H54 (cell line): Measurements from ENCODE around the gene AAMP.

Source experiments
- DNase-seq: peaks from one replicate; pipeline ENCODE4 v3.0.0; 2011; ENCODE audit warnings: low spot score, mixed read lengths; ENCODE audit not compliant: insufficient read length
- FAIRE-seq: peaks from 3 replicates; lab custom pipeline; 2011; peaks lifted over from hg19 to GRCh38; lab: Jason Lieb, UNC
- POLR2A ChIP-seq: IDR thresholded peaks from 2 replicates; pipeline ENCODE4 v1.6.1; 2011; ENCODE audit warnings: low read depth, mild to moderate bottlenecking, low read length

Gene AAMP

GRCh38 chr2:218218268-218219185, 51.4 kb downstream of the AAMP start:
- FAIRE-seq (no peak), DNase-seq (no peak)

GRCh38 chr2:218217360-218218267, 52.3 kb downstream of the AAMP start:
- FAIRE-seq (no peak), DNase-seq (peak; percentile 38)

More at GRCh38 chr2:218218268-218219185, 51.4 kb downstream of the AAMP start:
- no peak for TF ChIP-seq POLR2A

GRCh38 chr2:218216674-218217359, 53.1 kb downstream of the AAMP start, which contains the start of gene ARPC2:
Gene ARPC2, plus strand, starts transcription at chr2:218217189. Its CDS starts 282 bp downstream, at chr2:218217471.
- DNase-seq (peak; percentile 81), FAIRE-seq (peak; percentile 60)
- peak; percentile 65; the same call in 1 of the 2 replicates for TF ChIP-seq POLR2A

More at GRCh38 chr2:218217360-218218267, 52.3 kb downstream of the AAMP start:
- 0 out of 2 replicates have a peak, but pooled peaks have one; percentile 26 for TF ChIP-seq POLR2A

DNA sequence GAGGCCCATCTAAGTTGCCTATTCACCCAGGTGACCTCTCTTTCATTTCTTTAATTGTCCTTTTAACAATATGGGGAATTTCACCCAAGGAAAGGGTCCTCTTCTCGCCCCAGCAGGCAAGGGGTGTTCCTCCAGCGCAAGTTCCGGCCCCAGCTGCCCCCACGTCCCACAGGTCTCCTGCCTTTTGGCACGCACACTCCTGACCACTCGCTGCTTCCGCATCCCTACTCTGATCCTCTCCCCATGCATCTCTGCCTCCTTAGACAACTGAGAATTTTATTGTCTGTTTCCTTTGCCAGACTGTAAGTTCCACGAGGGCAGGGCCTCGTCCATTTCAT, 53.6 kb downstream of the AAMP start:
- FAIRE-seq (no peak), DNase-seq (no peak)
- TF ChIP-seq POLR2A: no peak
